NCI-H345 treated with DMSO at 0.1 percent for 48 hours (cell line): ENCODE data around the gene RBM33.
"Not testable (repeated sequence)": the region's sequence is repeated elsewhere in the genome, so short reads cannot be mapped to it uniquely, and the experiment has no call there.

Source experiments
- DNase-seq: peaks from one replicate; lab custom pipeline; 2025; ENCODE audit not compliant: unreplicated experiment; lab: John Stamatoyannopoulos, UW

The RBM33 gene

GRCh38 chr7:155644178-155644970 lies at the start of gene RBM33:
Gene RBM33 (plus strand): TSS chr7:155644661. CDS start chr7:155644877, 216 bp downstream.
- DNase-seq, result peak; percentile 76

GRCh38 chr7:155594961-155595366 lies 49.5 kb upstream of the RBM33 start:
- DNase-seq, result no peak

GRCh38 chr7:155597753-155598140 lies 46.7 kb upstream of the RBM33 start:
- no peak for DNase-seq

- peak; percentile 32 for DNase-seq
These were observed 45.7 kb upstream of the RBM33 start for GRCh38 chr7:155598810-155599210.

GRCh38 chr7:155602156-155602555 lies 42.3 kb upstream of the RBM33 start:
- no peak for DNase-seq

- DNase-seq, result no peak
These were observed 41.7 kb upstream of the RBM33 start for GRCh38 chr7:155602750-155603149.

- DNase-seq, result no peak
These were observed 41.1 kb upstream of the RBM33 start for GRCh38 chr7:155603205-155603857.

- no peak for DNase-seq
These were observed 40.5 kb upstream of the RBM33 start for GRCh38 chr7:155603858-155604503.

DNA sequence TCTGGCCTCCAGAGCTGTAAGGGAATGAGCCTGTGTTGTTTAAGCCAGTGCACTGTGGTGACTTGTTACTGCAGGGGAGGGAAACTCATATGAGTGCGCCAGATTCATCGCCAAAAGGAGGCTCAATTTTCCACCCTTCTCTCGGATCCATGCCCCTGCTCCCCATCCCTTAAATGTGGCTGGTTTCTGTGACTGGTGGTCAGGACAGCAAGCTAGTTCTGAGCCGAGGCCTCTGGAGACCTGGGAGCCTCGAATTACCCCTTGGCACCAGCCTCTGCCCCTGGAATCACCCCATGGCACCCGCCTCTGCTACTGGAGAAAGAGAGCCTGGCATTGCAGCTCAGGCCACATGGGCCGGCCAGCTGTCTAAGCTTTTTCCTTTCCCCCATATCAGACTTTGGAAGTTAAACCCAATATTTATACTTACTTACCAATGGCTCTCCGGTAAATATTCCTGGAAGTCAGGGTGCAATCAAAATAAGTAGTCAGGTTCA lies 39.9 kb upstream of the RBM33 start:
- DNase-seq, result no peak

DNA sequence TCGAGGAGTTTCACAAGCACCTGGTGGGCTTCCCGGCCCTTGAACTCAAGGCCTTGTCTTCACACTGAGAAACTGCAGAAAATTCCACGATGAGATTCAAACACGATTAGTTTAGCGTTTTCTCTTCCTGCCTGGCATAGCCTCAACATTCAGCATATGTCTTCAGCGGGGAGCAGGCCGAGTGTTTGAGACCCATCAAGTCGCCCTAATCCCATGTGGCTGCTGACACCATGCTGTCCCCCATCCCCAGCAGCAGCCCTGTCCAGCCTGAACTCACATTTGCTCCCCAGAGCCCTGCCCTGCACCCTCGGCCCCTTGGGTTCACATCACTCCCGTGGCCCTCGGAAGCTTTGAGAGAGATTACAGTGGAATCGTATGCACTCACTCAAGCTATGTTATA lies 35.3 kb upstream of the RBM33 start:
- no peak for DNase-seq

DNA sequence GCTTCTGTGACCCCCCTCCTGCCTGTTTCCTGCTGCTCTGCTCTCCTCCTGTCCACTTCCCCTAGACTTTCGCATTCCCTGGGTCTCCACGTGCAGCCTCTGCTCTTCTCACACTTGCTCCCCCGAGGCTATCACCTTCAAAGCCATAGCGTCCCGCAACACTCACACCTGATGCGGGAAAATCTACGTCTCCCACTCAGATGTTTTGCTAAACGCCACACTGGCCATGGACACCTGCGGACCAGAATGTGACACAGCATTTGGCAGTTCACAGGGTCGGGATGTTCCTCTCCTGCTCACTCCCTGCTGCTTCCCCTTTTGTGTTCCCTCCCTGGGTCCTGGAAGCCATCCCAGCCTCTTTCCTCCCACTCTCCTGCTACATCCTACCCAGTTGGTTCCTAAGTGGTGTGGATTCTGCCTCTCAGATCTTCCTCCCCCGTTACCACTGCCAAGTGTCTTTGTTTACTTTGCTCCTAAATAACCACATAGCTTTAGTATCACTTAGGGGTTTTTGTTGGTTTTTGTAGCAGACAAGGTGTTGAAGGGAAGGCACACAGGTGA lies 33.7 kb upstream of the RBM33 start:
- peak; percentile 47 for DNase-seq

GRCh38 chr7:155611808-155612447 lies 32.5 kb upstream of the RBM33 start:
- DNase-seq, result no peak

DNA sequence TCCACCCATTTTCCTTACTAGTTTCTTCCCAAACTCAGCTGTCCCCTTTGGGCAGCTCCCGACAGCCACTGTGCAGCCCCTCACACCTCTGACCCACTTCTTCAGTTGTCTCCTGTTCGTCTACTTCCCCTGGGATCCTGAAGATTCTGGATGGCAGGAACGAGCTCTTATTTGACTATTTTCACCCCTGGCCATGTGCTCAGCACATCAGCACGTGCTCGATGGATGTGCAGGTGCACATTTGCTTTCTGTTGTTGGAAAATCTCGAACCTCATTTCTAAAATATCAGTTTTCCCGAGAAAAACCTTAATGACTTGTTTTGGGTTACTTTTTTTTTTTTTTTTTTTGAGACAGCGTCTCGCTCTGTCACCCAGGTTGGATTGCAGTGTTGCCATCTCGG lies 31.8 kb upstream of the RBM33 start:
- DNase-seq, result no peak

DNA sequence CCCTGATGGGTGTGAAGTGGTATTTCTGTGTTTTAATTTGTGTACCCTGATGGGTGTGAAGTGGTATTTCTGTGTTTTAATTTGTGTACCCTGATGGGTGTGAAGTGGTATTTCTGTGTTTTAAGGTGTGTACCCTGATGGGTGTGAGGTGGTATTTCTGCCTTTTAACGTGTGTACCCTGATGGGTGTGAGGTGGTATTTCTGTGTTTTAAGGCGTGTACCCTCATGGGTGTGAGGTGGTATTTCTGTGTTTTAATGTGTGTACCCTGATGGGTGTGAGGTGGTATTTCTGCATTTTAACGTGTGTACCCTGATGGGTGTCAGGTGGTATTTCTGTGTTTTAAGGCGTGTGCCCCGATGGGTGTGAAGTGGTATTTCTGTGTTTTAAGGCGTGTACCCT lies 29.4 kb upstream of the RBM33 start:
- DNase-seq, result not testable (repeated sequence)

GRCh38 chr7:155618708-155619633 lies 25.5 kb upstream of the RBM33 start:
- DNase-seq, result no peak

GRCh38 chr7:155619634-155620271 lies 24.7 kb upstream of the RBM33 start:
- no peak for DNase-seq

DNA sequence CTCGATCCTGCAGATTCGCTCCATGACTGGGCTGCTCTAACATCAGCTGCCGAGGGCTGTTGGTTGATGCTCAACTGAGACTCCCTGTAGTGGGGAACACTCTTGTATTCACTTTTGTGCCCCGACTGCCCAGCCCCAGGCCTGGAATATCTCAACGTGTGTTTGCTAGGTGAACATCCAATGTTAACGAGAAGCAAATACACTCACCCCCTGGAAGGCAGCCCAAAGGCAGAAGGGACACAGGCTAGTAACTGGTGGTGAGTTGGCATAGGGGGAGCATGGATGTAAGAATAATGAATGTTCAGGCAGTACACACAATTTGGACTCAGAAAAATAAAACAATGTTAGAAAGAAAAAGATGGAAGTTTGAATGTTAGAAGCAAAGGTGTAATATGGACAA lies 24.0 kb upstream of the RBM33 start:
- no peak for DNase-seq

DNA sequence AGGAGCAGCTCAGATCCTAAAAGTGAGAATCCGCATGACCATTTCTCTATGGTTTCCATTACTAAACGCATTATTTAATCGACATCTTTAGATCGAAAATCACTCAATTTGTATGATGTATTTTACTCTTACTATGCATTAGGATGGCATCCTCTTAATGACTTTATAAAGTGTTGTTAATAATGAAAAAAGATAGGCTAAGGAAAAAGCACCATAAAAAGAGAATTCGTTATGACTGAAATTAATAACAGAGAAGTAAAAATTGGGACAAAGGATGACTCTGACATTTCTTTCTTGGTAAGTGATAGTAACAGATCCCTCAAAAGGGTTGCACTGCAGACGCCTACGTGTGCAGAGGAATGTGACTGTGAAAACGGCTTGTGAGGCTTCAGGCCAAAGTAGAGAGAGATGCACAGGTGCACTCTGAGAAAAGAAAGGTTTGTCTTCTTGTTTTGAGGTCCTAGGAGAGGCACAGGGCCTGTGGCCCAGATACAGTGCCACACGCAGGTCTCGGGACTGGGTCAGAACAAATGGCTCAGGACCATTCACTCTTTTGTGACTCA lies 23.0 kb upstream of the RBM33 start:
- DNase-seq, result no peak

GRCh38 chr7:155624412-155624811 lies 20.0 kb upstream of the RBM33 start:
- DNase-seq, result no peak
